Fibroblast of gingiva (primary cell): ENCODE measurements around the gene ARHGAP15.

Source experiments
- DNase-seq: peaks from one replicate; pipeline ENCODE4 v3.0.0-alpha.2; 2011; ENCODE audit warnings: low read depth

Gene ARHGAP15

GRCh38 chr2:143398781-143399180 is 269.6 kb downstream of the ARHGAP15 start:
- no peak for DNase-seq

GRCh38 chr2:143399631-143400069 is 270.4 kb downstream of the ARHGAP15 start:
- DNase-seq = peak; percentile 19

GRCh38 chr2:143401861-143402260 is 272.6 kb downstream of the ARHGAP15 start:
- no peak for DNase-seq

- no peak for DNase-seq
Measured at GRCh38 chr2:143402451-143402850, 273.2 kb downstream of the ARHGAP15 start.

GRCh38 chr2:143410082-143410897 is 281.1 kb downstream of the ARHGAP15 start:
- DNase-seq = no peak

GRCh38 chr2:143415571-143415970 is 286.4 kb downstream of the ARHGAP15 start:
- no peak for DNase-seq

GRCh38 chr2:143417428-143417827 is 288.2 kb downstream of the ARHGAP15 start:
- DNase-seq = no peak

GRCh38 chr2:143420313-143420712 is 291.1 kb downstream of the ARHGAP15 start:
- peak; percentile 33 for DNase-seq

GRCh38 chr2:143422681-143423080 is 293.5 kb downstream of the ARHGAP15 start:
- DNase-seq = no peak

GRCh38 chr2:143425896-143426295 is 296.7 kb downstream of the ARHGAP15 start:
- no peak for DNase-seq

GRCh38 chr2:143426296-143426695 is 297.1 kb downstream of the ARHGAP15 start:
- DNase-seq = peak; percentile 50

- DNase-seq = no peak
Measured at GRCh38 chr2:143428700-143429099, 299.5 kb downstream of the ARHGAP15 start.

GRCh38 chr2:143429932-143430679 is 300.9 kb downstream of the ARHGAP15 start:
- DNase-seq = peak; percentile 30

GRCh38 chr2:143431316-143431715 is 302.1 kb downstream of the ARHGAP15 start:
- no peak for DNase-seq

- no peak for DNase-seq
Measured at GRCh38 chr2:143433251-143433650, 304.0 kb downstream of the ARHGAP15 start.

GRCh38 chr2:143433840-143434239 is 304.6 kb downstream of the ARHGAP15 start:
- DNase-seq = no peak

GRCh38 chr2:143434445-143434844 is 305.2 kb downstream of the ARHGAP15 start:
- DNase-seq = no peak

- no peak for DNase-seq
Measured at GRCh38 chr2:143435131-143435530, 305.9 kb downstream of the ARHGAP15 start.

GRCh38 chr2:143436951-143437350 is 307.7 kb downstream of the ARHGAP15 start:
- DNase-seq = no peak

GRCh38 chr2:143440411-143441012 is 311.3 kb downstream of the ARHGAP15 start:
- no peak for DNase-seq

- no peak for DNase-seq
Measured at GRCh38 chr2:143442193-143442592, 313.0 kb downstream of the ARHGAP15 start.

- DNase-seq = no peak
Measured at GRCh38 chr2:143451642-143452281, 322.5 kb downstream of the ARHGAP15 start.
